ENCODE measurements around the gene CAPN3.

The CAPN3 gene

DNA sequence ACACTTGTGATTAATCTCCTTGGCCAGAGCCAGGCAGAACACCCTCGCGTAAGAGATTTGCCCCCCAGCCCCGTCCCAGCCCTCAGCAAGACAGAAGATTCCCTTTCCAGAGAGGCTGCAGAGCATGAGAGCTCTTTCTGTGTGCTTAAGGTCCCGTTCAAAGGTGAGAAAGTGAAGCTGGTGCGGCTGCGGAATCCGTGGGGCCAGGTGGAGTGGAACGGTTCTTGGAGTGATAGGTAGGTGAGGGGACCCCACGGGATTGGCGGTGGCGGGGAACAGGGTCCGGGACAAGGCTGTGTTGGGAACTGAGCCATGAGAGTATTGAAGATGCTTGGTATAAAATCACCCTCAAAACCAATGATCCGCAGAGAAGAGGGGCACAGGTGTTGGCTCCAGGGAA lies 34.8 kb downstream of the CAPN3 start:
- no peak for DNase-seq (ENCODE audit: low read depth)

DNA sequence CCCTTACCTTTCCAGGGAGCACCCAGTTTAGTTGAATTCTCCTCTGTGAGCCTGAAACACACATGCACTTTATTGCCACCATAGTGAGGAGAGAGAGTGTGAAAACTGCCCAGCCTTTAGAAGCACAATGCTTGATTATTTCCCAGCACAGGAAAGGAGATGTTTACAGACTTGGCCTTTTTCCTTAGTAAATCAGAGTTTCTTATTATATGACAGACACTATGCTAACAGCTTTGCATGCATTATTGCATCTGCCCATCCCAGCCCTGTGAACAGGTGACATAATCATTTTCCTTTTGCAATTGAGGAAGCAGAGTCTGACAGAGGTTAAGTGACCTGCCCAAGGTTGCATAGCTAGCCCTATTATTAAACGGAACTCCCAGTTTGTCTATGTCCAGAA lies 36.5 kb downstream of the CAPN3 start:
- no peak for DNase-seq (ENCODE audit: low read depth)

GRCh38 chr15:42401544-42402454 lies 42.5 kb downstream of the CAPN3 start:
- DNase-seq (ENCODE audit: low read depth), result no peak

- no peak for DNase-seq (ENCODE audit: low read depth)
Observed at GRCh38 chr15:42402455-42403205, 43.3 kb downstream of the CAPN3 start.

DNA sequence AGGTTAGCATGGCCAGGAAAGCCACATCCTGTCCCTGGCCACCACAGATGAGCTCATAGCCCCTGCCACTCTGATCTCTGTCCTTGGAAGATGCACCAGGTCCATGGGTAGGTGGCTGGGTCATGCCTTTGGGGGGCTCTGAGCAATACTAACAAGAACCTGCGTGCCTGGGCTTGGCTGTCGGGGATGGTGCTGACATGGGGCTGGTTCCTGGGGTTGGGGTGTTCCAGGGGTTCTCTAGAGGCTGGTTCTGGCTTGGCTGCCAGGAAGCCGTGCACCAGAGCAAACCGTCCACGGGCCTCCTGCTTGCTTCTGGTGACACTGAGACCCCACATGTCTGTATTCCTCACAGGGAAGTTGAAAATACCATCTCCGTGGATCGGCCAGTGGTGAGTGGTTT lies 44.1 kb downstream of the CAPN3 start:
- DNase-seq (ENCODE audit: low read depth), result no peak

- no peak for DNase-seq (ENCODE audit: low read depth)
Observed at GRCh38 chr15:42404461-42405235, 45.3 kb downstream of the CAPN3 start.

DNA sequence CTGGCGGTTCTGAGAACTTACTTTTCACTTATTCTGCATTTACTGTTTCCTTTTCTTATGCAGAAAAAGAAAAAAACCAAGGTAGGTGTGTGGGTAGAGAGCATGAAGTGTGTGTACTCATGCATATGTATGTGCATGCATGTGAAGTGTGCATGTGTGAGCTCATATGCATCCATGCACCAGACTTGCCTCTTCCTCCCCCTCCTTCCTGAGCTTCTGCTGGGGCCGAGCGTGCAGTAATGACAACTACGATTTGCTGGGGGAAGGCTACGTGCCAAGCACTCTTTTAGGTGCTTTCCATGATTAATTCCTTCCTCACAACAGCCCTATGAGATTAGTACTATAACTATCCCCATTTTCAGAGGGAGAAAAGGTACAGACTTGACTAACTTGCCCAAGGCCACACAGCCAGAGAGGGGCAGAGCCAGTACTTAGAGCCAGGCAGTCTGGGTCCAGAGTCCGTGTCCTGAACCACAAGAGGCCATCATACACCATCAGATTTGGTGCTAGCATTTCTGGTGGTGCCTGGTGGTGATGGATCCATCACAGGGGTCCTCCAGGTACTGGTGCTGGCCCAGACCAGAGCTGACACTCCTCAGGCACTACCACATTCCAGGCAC lies 46.7 kb downstream of the CAPN3 start:
- DNase-seq (ENCODE audit: low read depth), result no peak

DNA sequence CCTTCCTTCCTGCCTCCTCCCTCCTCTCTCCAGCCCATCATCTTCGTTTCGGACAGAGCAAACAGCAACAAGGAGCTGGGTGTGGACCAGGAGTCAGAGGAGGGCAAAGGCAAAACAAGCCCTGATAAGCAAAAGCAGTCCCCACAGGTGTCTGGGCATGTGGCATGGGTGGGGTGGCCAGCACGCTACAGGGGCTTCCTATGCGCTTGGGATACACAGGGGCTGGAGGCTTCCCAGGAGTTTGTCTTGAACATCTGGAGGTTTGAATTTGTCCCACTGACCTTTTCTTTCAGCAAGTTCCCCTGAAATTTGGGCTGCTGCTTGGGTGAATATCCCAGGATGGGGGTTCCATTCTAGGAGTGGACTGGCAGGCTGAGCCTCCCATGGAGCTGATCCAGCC lies 48.9 kb downstream of the CAPN3 start:
- DNase-seq (ENCODE audit: low read depth), result no peak

- no peak for DNase-seq (ENCODE audit: low read depth)
Observed at GRCh38 chr15:42409011-42409410, 49.7 kb downstream of the CAPN3 start.

DNA sequence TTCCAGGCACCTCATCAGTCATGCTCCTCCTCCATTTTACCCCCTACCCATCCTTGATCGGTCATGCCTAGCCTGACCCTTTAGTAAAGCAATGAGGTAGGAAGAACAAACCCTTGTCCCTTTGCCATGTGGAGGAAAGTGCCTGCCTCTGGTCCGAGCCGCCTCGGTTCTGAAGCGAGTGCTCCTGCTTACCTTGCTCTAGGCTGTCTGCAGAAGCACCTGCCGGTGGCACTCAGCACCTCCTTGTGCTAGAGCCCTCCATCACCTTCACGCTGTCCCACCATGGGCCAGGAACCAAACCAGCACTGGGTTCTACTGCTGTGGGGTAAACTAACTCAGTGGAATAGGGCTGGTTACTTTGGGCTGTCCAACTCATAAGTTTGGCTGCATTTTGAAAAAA lies 52.6 kb downstream of the CAPN3 start:
- DNase-seq (ENCODE audit: low read depth), result no peak

DNA sequence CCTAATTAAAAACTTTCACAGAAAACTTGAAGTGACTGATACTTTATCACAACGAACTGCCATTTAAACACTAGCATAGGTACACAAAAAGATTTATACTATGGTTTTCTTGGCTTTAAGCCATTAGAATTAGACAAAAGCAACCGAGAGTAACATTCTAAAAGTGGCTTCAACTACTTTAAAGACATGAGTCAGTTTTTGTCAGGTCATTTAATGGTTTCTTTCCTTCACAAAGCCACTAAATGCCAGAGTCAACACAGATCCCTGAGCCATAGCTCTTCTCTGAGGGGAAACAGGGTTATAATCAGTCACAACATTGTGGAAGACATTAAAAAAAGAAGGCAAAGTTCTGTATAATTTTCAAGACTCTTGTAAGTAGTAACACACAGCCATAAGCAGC lies 54.6 kb downstream of the CAPN3 start:
- no peak for DNase-seq (ENCODE audit: low read depth)

DNA sequence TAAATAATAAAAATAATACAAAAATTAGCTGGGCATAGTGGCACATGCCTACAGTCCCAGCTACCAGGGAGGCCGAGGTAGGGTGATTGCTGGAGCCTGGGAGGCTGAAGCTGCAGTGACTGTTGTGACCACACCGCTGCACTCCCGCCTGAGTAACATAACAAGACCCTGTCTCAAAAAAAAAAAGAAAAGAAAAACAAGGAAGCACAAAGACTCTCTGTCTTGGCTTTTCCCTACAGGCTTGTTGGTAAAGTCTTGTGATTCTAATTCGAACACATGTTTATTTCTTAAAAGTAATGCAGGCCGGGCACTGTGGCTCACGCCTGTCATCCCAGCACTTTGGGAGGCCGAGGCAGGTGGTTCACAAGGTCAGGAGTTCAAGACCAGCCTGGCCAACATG lies 60.1 kb downstream of the CAPN3 start:
- no peak for DNase-seq (ENCODE audit: low read depth)

DNA sequence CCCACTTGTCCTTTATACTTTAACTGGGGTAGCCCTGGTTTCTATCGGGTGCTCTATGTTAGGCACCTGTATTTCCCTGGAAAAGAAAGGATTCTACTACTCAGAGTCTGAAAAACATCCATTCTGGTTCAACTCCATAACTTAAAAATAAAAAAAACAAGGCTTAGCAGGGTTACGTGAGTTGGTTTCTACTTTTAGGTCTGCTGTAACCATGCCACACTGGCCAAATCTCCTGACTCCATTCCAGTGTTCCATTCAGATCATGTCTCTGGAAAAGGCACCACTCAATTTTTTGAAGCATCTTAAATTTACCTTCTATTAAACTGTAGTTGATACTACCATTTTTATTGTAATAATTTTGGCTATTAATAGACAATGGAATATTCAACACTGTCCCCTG lies 62.1 kb downstream of the CAPN3 start:
- DNase-seq (ENCODE audit: low read depth), result no peak

- DNase-seq (ENCODE audit: low read depth), result no peak
Observed at GRCh38 chr15:42427429-42428223, 68.3 kb downstream of the CAPN3 start.

DNA sequence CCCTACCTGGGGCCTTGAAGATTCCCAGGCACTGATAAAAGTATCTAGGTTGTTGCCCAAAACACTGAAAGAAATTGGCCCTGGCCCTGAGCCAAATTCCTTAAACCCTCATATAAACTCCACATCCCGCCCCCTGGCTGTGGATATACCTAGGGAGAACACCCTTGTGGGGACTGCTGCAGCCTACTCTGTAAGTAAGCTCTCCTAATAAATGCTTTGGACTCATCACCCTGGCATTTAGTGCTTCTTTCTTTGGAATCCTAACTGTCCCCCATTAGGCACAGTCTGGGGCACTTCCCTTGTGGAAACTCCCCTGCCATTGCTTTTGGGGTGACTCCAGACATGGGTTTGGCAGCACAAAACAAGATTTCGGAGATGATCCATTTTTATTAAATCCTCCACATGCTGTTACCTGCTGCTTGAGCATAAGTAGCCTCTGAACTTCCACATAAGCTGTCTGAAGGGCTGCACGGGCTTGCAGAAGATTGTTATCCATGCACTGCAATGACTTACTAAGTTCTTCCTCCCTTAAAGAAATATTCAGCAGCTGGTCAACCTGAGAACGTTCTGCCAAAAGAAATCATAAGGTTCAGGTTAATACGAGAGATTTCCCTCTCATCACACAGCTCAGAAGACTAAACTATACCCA lies 85.2 kb downstream of the CAPN3 start:
- no peak for DNase-seq (ENCODE audit: low read depth)

DNA sequence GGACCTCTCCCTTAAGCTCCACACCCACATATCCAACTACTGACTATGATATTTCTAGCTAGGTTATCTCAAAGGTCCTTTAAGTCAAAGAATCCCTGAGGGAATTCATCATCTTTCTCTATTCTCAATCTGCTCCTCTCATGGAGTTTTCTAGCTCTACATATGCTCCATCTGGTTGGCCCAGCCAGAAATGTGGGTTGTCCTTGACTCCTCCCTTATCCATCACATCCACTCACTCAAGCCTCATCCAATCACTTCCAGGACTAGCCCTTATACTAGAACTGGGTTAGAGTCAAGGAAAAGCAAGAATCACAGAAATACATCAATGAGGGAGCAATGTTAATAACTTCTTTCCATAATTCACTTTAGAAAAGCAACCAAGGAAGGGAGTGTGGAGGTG lies 86.2 kb downstream of the CAPN3 start:
- DNase-seq (ENCODE audit: low read depth), result no peak

GRCh38 chr15:42447599-42447998 lies 88.3 kb downstream of the CAPN3 start:
- no peak for DNase-seq (ENCODE audit: low read depth)

DNA sequence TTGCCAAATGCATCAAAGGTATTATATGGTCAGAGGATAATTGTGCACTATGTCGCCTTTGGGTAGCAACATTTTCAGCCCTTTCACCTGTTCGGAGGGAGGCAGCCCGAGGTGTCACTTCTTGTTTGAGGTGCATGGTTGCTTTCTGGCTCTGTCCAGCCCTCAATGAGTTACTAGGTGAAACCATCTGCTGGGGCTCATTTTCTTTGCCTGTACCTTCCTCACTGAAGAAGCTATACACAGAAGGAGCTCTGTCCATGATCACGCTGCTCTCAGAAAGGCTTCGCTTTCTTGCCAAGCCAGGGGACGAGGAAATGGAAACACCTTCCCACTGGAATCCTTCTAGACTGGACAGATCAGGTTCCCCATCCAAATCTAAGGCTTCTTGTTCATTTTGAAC lies 89.0 kb downstream of the CAPN3 start:
- DNase-seq (ENCODE audit: low read depth), result no peak

- no peak for DNase-seq (ENCODE audit: low read depth)
Observed at GRCh38 chr15:42449770-42450424, 90.6 kb downstream of the CAPN3 start.

DNA sequence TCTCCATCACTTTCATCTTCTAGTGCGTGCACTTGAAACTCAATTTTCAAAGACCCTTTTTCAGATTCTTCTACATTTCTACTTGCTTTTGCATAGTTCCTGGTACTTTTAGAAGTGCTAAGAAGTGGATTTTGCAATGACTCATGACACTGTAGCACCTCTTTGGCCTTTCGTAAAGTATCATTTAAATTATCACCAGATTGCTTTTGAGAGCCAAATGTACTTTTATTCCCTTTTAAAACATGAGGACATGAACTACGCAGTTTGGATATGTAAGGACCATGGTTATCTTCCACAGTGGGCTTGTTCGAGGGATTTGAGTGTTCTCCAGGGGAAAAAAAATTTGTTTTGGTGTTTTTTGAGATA lies 91.1 kb downstream of the CAPN3 start:
- no peak for DNase-seq (ENCODE audit: low read depth)

Measured in T follicular helper cell (primary cell).